NCI-H2107 treated with DMSO at 0.1 percent for 48 hours (cell line): ENCODE data around the gene SKP1.
A peak's percentile ranks its signal among the peaks of the same experiment; 100 is the strongest.
"Not testable (repeated sequence)": the region's sequence is repeated elsewhere in the genome, so short reads cannot be mapped to it uniquely, and the experiment has no call there.

Experiments used
- DNase-seq: peaks from one replicate; lab custom pipeline; 2025; ENCODE audit not compliant: unreplicated experiment; lab: John Stamatoyannopoulos, UW

Gene SKP1

DNA sequence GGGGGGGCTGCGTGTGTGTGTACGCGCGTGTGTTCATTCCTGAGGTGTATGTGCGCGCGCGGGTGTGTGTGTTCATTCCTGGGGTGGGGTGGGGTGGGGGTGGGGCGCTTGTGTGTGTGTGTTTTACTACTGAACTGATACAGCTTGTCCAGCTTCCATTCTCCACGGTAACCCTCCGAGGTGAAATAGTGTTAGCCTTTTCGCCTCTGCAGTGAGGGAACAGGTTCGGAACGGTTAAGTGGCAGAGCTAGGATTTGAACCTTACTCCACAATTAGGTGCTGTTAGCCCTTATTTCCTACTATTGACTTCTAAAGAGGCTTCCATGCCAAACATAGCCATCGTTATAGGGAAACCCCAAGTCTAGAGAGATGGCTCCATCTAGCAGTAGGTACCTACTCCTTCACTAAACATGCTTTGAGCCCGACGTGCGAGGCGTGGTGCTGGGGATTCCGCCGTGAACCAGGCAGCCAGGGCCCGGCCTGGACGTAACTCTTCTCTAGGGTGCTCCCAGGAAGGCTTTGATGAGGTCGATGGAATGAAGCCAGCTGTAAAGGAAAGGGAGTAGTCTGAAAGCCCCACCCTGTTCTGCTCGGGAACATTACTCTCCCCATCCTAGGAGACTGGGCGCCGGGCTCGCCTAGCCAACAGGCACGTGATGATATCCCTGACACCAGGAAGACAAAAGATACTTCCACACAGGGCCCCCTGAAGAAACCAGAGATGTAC, 782 bp upstream of the SKP1 start:
- no peak for DNase-seq

DNA sequence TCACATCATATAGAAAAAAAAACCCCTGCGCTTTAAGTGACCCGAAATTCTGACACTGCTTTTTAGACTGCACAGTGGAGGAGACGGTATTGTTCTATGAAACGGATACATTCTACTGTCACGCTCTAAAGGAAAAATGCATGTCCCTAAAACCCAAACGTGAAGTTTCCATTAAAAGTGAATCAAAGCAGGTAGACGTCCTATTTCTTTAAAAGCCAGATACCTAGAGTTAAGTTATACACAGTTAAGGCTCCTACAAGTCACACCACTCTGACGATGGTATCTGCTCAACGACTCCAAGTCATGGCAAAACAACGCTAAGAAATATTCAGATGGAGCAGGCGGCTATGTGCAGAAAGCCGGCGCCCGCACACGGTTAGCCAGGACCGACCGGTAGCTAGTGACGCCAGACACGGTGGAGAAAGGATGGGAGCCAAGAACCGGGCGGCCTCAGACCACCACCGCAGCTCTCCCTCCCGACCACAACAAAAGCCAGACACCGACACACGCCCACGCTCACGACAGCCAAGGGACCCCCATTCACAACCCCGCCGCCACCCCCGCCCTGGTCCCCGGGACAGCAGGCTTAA, 734 bp downstream of the SKP1 start:
- no peak for DNase-seq

DNA sequence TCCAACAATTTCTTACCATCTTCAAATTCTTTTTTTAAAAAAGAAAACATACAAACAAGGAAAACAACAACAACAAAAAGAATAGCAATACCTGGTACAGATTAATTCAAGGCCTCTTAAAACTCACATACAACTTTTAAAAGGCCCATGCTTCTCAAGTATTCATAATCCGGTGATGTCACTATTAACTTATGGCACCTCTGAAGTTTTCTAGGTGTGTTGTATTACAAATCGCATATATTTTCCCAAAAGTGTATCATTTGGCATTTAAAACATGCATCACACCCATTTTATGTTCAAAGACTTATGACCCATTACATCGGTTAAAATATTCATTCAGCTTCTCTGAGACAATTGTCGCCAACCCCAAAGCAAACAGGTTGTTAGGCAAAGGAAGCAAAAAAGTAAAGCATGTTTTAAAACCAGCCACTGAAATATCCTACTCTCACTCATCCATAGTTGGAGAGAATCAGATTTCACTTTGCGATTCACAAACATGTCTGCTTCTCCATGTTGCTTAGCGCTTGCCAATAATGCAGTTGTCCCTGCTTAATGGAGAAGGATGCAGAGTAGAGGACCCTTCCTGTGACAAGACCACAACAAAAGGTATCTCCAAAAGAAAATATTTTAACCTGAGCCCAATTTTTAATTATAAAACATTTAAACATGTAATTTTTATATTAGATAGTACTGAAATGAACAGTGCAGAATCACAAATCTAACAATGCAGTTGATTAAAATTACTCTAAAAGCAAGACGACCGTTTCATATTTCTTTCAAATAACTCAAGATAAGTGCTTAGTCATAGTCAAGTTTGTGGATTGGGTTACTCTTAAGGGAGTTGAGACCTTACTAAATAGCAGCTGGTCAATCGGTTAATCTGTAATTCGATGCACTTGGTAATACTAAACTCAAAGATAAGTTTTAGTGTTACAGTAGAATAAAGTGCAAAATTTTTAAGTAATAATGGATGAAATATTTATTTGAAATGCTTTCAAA, 1.6 kb downstream of the SKP1 start:
- peak; percentile 63 for DNase-seq

DNA sequence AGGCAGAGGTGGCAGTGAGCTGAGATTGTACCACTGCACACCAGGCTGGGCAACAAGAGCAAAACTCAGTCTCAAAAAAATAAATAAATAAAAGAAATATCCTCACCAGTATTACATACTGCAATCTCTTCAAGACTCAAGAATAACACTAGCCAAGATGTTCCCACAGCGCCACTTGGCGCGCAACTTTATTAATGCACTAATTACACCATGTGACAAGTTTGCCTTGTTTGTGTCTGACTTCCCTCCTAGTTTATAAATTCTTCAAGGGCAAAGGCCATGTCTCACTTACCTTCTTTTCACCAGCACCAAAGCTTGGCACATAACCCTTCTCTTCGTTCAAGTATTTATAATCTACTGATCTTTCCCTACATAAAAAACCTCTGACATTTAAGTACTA, 4.8 kb downstream of the SKP1 start:
- no peak for DNase-seq

DNA sequence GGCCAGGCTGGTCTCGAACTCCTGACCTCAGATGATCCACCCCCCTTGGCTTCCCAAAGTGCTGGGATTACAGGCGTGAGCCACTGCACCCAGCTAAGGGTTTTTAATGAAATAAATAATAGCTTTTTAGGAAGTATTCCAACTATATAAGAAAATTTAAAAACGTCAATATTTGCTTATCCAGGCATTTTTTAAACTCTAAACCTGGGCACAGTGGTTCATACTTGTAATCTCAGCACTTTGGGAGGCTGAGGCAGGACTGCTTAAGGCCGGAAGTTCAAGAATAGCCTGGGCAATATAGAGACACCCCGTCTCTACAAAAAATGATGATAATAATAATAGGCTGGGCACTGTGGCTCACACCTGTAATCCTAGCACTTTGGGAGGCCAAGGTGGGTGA, 14.2 kb downstream of the SKP1 start:
- no peak for DNase-seq

DNA sequence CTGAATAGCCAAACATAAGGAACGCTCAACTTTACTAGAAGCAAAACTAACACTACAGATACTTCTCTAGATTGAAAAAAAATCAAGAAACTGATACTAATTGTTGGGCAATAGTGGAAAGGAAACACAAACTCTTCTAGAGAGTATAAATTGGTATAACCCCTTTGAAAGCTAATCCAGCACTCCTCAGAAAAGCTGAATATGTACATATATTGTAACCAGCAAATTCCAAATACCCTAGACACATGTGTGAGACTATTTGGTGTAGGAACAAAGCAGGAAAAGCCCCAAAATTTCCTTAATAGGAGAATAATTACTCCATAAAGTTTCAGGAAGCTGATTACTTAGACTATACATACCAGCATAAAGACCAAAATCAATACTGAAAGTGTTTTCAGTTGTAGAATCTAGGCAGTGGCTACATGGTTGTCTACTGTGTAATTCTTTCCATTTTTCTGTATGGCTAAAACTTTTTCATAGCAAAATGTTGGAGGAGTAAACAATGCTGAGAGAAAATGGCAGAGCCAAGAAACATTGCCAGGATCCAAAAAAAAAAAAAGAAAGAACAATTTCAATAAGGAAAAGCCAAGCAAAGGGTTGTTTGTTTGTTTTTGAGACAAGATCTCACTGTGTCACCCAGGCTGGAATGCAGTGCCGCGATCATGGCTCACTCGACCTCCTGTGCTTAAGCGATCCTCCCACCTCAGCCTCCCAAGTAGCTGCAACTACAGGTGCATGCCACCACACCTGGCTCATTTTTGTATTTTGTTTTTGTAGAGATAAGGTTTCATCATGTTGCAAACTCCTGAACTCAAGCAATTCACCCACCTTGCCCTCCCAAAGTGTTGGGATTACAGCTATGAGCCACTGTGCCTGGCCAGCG, 15.0 kb downstream of the SKP1 start:
- DNase-seq = no peak

DNA sequence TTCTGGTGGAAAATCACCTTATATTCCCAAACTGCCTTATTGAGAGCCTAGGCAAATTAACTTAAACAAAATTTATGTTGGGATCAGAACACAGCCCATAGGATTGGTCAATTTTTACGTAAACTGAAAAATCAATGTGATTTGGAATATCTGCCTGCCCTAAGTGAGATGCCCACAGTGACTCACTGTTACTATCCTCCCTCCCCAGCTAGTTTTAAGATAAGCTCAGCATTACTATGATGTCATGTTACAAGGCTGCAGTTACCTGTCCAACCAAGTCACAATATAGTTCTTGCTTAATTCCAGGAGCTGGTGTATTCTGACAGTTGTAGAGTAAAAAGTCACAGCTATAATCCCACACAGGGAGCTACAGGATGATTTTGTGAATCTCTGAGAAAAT, 23.1 kb downstream of the SKP1 start:
- no peak for DNase-seq

DNA sequence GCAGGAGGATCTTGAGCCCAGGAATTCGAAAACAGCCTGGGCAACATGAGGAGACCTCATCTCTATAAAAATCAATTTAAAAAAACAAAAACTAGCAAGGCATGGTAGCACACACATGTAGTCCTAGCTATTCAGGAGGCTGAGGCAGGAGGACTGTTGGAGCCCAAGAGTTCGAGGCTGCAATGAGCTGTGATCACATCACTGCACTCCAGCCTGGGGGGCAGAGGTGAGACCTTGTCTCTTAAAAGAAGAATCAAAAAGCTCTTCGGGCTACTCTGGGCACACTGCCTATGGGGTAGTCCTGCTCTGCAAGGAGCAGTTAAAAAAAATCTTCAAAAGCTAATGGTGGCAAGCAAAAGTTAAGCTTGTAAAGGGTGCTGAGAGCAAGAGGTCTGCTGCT, 23.5 kb downstream of the SKP1 start:
- no peak for DNase-seq

DNA sequence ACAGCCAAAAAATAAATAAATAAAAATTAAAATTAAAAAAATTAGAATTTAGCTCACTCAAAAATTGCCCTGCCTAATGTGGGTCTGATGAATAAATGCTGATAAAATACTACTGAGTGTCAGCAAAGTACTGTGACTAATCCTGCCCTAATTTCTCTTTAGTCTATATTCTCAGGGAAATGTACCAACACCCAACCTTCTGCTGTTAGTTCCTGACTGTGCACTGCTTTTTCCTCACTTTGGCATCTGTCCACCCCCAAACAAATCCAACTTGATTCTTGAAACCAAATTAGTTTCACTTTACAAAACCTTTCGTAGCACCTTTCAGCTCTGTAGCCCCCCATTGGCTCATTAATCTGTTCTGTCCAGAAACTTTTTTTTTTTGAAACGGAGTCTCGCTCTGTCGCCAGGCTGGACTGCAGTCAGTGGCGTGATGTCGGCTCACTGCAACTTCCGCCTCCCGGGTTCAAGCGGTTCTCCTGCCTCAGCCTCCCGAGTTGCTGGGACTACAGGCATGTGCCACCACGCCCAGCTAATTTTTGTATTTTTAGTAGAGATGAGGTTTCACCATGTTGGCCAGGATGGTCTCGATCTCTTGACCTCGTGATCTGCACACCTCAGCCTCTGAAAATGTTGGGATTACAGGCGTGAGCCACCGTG, 24.4 kb downstream of the SKP1 start:
- DNase-seq = not testable (repeated sequence)

DNA sequence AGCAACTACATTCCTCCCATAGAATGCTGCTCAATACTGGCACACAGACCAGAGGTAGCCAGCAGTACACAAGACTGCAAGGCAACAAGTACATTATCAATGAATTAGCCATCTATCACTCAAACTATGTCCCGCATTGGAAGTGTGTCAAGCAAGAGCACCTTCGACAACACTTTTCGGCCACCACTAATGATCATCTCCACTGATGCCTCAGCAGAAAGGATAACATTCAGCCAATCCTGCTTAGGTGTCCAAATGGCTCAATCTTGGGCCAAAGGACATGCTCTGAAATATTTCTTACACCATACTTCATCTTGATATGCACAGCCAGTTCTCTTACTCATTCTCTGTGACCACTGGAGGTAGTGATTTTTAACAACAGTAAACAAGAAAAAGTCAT, 25.0 kb downstream of the SKP1 start:
- DNase-seq = no peak

DNA sequence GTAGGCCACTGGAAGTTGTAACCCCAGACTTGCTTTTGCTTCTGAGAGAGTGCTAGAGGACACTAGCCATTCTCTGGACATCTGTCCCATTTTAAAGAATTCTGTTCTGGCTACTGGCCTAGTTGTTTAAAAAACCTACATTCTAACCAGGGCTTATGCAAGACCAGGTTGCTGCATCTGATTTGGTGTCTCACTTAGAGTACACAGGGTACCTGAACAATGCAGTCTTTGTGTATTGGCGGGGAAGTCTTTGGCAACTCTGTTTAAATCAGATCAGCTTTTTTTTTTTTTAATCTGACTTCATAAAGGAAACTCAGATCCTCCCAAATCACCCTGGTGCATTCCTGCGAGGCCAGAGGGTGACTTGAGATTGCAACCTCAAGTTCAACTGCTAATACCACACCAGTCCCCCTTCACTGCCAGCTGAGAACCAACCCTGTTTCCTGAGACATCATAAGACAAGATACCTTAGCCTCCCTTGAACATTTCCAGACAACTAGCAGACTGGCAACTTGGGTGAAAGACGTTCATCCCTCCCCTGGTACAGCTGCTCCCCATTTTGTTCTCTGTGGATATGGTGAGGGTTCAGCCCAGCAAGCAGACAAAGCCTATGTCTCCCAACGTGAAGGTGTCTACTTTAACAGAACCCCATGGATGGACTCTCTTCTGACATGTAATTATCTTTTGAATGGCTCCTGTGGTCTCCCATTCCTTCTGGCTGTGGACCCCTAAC, 27.0 kb downstream of the SKP1 start:
- DNase-seq = no peak

DNA sequence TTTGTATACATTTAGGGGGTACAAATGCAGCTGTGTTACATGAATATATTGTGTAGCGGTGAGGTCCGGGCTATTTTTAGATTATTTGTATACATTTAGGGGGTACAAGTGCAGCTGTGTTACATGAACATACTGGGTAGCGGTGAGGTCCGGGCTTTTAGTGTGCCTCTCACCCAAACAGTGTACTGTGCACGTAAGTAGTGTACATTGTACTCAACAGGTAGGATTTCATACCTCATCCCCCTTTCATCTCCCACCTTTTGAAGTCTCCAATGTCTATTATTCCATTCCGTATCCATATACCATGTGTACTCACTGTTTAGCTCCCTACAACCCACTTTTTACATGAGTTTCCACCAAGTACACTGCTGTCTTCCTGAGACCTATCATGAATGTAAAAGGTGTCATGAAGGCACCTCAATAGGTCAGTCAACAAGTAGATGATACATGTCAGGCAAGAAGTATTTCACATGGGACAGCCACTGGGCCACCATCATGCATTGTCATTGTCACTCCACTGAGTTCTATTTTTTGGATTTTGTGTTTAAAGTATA, 27.7 kb downstream of the SKP1 start:
- DNase-seq = no peak

DNA sequence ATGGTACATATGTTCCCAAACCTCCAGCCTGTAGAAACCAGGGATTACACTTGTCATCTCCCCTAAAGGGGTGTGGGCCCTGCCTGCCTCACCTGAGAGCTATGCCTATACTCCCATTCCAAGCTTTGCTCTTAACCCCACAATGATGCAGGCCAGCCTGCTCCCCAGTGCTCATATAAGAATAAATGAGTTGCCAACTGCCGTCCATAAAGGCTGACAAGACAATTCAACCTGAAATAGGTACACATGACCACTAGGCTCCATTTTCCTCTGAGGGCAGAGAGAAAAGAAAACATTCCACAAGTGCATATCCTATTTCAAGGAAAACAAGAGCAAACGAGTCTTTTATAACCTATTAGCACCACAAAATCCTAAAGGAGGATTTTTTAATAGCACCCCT, 28.4 kb downstream of the SKP1 start:
- peak; percentile 4 for DNase-seq

DNA sequence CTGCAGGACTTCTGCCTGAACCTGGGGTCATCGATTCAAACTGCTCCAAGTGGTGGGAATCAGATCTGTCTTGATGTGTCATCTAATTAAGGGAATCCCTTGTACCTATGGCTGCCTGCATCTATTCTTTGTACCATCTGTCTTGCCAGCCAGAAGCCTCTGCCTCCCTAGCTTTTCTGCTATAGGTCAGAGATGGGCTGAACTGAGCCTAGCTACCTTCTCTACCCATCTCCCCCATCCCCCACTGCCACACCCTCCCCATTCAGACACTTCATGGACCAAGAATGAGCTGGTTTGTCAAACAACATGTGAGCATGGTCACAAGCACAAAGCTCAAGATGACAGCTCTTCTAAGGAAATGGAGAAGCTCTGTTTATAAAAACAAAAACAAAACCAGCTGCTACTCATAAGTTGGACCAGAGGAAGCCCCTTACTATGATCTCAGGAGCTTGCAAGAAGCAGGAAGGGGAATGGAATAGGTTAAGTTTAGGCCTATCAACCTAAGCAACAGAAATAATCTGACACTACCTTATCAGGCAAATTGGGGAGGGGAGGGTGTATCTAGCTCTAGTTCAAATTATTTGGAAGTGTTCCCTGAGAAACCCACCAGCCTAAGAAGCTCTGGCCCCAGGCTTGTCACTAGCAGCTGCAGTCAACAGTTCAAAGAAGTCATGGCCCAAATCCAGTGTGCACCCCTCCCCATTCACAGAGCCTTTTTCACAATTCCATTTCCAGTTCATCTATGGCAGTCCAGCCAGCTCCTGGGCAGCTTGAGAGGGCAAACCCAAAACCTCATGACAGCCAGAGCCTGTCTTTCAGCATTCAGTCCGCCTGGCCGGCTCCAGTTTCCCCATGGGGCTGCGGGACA, 29.9 kb downstream of the SKP1 start:
- DNase-seq = no peak

DNA sequence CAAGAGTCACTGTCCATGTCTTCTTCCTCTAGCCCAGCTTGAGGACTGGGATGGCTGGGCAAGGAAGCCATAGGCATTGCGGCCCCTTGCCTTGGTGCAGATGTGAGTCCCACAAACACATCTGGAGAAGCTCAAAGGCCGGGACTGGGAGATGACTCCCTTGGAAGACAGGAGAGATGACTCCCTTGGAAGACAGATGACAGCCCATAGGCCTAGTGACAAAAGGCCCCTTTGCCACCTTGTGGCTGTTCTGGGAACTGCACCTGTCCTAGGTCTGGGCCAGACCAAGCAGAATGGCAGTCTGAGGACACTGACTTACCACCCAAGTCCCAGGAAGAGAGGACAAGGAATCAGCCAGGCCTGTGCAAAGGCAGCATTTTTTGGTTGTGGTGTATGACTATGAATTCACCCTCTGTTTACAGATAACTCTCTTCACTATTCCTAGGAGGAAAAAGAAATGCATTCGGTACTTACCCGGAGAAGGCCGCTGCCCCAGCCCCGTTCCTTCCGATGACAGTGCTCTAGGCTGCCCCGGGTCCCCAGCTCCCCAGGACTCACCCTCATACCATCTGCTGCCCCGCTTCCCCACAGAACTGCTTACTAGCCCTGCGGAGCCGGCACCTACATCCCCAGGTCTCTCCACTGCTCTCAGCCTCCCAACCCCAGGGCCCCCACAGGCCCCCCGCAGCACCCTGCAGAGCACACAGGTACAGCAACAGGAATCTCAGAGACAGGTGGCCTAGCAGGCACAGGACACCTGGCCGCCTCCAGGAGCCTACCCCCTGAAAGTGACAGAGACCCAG, 30.8 kb downstream of the SKP1 start:
- DNase-seq = no peak

DNA sequence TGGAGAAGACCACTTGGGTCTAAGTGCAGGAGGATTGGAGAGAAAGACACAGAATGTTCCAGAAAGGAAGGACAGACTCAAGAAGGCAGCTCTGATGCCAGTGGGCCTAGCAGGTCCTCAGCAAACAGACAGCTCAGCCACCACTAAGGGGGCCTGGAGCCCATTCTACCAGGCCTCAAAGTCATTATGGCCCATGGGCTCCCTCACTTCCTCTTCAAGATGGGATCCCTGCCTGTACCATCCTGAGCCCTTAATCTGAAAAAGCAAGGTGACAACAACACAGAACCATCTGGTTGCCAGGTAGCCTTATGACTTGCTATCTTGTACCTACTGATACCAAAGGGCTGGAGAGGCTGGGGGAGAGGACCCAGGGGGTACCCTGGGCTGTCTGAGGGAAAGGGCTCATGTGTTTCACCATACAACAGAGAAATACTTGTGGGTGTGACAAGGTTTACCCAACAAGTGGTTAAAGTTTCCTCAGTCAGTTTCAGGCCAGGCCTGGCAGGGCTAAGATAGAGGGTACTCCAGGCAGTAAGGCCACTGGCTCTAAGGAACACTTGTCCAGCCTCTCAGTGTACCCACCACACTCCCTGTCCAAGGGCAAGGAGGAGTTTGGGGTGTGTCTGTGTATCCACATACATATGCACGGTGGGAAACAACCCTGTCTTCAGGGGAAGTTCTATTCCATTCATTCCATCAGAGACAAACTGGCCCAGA, 31.6 kb downstream of the SKP1 start:
- DNase-seq = no peak
